Measurements from ENCODE around the gene TDG.

TDG gene

GRCh38 chr12:103965590-103966504 lies at the start of gene TDG:
Gene TDG (plus strand): TSS chr12:103965872. CDS start chr12:103966038, 166 bp downstream.
- peak; percentile 97 to 98 for DNase-seq

- no peak for DNase-seq
These were observed 47.8 kb upstream of the TDG start for GRCh38 chr12:103917873-103918272.

- DNase-seq = peak; percentile 58 to 66
These were observed 40.7 kb upstream of the TDG start for GRCh38 chr12:103924761-103925641.

- DNase-seq = peak; percentile 51 to 67
These were observed 37.0 kb upstream of the TDG start for GRCh38 chr12:103928682-103929045.

GRCh38 chr12:103929046-103929783 lies 36.5 kb upstream of the TDG start:
- DNase-seq = peak; percentile 72 to 81

GRCh38 chr12:103929784-103930033 lies 36.0 kb upstream of the TDG start:
- DNase-seq = no peak

- peak; percentile 99 for DNase-seq
These were observed 35.5 kb upstream of the TDG start, which contains the start of gene HSP90B1 for GRCh38 chr12:103930034-103930786. Gene HSP90B1 (plus strand): TSS chr12:103930410. CDS start chr12:103930516, 106 bp downstream.

- peak; percentile 34 to 48 for DNase-seq
These were observed 34.6 kb upstream of the TDG start for GRCh38 chr12:103930787-103931735.

- DNase-seq = no peak
These were observed 32.4 kb upstream of the TDG start for GRCh38 chr12:103933237-103933636.

- DNase-seq = no peak
These were observed 29.0 kb upstream of the TDG start for GRCh38 chr12:103936679-103937078.

GRCh38 chr12:103944964-103945363 lies 20.7 kb upstream of the TDG start:
- DNase-seq = no peak

- DNase-seq = no peak
These were observed 17.7 kb upstream of the TDG start for GRCh38 chr12:103947871-103948555.

GRCh38 chr12:103948746-103949406 lies 16.8 kb upstream of the TDG start:
- no peak for DNase-seq

GRCh38 chr12:103952497-103952896 lies 13.2 kb upstream of the TDG start:
- no peak for DNase-seq

- no peak for DNase-seq
These were observed 9.7 kb upstream of the TDG start for GRCh38 chr12:103955811-103956508.

- DNase-seq = no peak
These were observed 9.1 kb upstream of the TDG start for GRCh38 chr12:103956509-103957027.

GRCh38 chr12:103957865-103958388 lies 7.7 kb upstream of the TDG start:
- no peak for DNase-seq

GRCh38 chr12:103958621-103959020 lies 7.1 kb upstream of the TDG start:
- DNase-seq = no peak
